ENCODE measurements around the gene TRIAP1. TPM values are rescaled to one million over a fixed set of nuclear protein-coding genes. Genes with fewer than 3 reads are reported as not detected.

The TRIAP1 gene
- total RNA-seq, 1 experiment from 2014 or later: 26.1 TPM

GRCh38 chr12:120472521-120472920 is 26.3 kb upstream of the TRIAP1 start:
- H3K79me2 ChIP-seq (ENCODE audit: low read length): peaks cover 19% of the 10 kb centered on the region
- H4K20me1 ChIP-seq (ENCODE audit: insufficient read depth, low read depth, low read length): peaks cover 15% of the 10 kb centered on the region

GRCh38 chr12:120470150-120470784 is 24.1 kb upstream of the TRIAP1 start:
- Histone ChIP-seq H3K27ac (ENCODE audit: low read length) (no peak overlapping the region), H3K9me3 (ENCODE audit: low read length) (no peaks in the 10 kb centered on the region), H3K27me3 (ENCODE audit: low read length) (no peaks in the 10 kb centered on the region), H3K36me3 (ENCODE audit: insufficient read depth, low read length) (peaks cover 21% of the 10 kb centered on the region), H3K4me3 (ENCODE audit: low read length) (peak overlapping the region; percentile 84), H3K4me1 (ENCODE audit: low read length) (peaks cover 31% of the 10 kb centered on the region), H4K20me1 (ENCODE audit: insufficient read depth, low read depth, low read length) (peaks cover 37% of the 10 kb centered on the region), H3K79me2 (ENCODE audit: low read length) (peaks cover 42% of the 10 kb centered on the region), H3K4me2 (ENCODE audit: low read depth, low read length, poor library complexity, severe bottlenecking) (peak overlapping the region; percentile 90), H3K9ac (ENCODE audit: low read length) (peak overlapping the region; percentile 53), H2AFZ (ENCODE audit: low read length) (peak overlapping the region; percentile 66; the same call in 1 of the 2 replicates), H3K9me2 (replicated peaks; ENCODE audit: insufficient read depth, low read length) (no peaks in the 10 kb centered on the region)
- no peak for DNase-seq

More at GRCh38 chr12:120472521-120472920, 26.3 kb upstream of the TRIAP1 start:
- Histone ChIP-seq H3K36me3 (ENCODE audit: insufficient read depth, low read length) (peaks cover 3% of the 10 kb centered on the region), H3K4me2 (ENCODE audit: low read depth, low read length, poor library complexity, severe bottlenecking) (no peak overlapping the region), H3K27me3 (ENCODE audit: low read length) (no peaks in the 10 kb centered on the region), H3K4me1 (ENCODE audit: low read length) (peaks cover 16% of the 10 kb centered on the region), H3K9me3 (ENCODE audit: low read length) (no peaks in the 10 kb centered on the region), H3K9me2 (replicated peaks; ENCODE audit: insufficient read depth, low read length) (no peaks in the 10 kb centered on the region), H3K9ac (ENCODE audit: low read length) (no peak overlapping the region), H2AFZ (ENCODE audit: low read length) (no peak overlapping the region), H3K4me3 (ENCODE audit: low read length) (no peak overlapping the region), H3K27ac (ENCODE audit: low read length) (no peak overlapping the region)
- no peak for DNase-seq

- peaks cover 41% of the 10 kb centered on the region for H4K20me1 ChIP-seq (ENCODE audit: insufficient read depth, low read depth, low read length)
- peak within 1 kb of the TSS; percentile 84 for H3K4me3 ChIP-seq (ENCODE audit: low read length)
- peak within 1 kb of the TSS; percentile 90 for H3K4me2 ChIP-seq (ENCODE audit: low read depth, low read length, poor library complexity, severe bottlenecking)
- H3K79me2 ChIP-seq (ENCODE audit: low read length): peaks cover 48% of the 10 kb centered on the region
- H3K9me2 ChIP-seq (replicated peaks; ENCODE audit: insufficient read depth, low read length): no peaks in the 10 kb centered on the region
- H3K36me3 ChIP-seq (ENCODE audit: insufficient read depth, low read length): peaks cover 28% of the 10 kb centered on the region
- peak within 1 kb of the TSS; percentile 78 for H3K27ac ChIP-seq (ENCODE audit: low read length)
- H2AFZ ChIP-seq (ENCODE audit: low read length): peak within 1 kb of the TSS; percentile 66; the same call in 1 of the 2 replicates
- no peaks in the 10 kb centered on the region for H3K27me3 ChIP-seq (ENCODE audit: low read length)
- peaks cover 31% of the 10 kb centered on the region for H3K4me1 ChIP-seq (ENCODE audit: low read length)
- no peaks in the 10 kb centered on the region for H3K9me3 ChIP-seq (ENCODE audit: low read length)
- DNase-seq: peak; percentile 99
- peak within 1 kb of the TSS; percentile 98 for H3K9ac ChIP-seq (ENCODE audit: low read length)
Observed at GRCh38 chr12:120469450-120470149, 23.4 kb upstream of the TRIAP1 start, which contains the start of gene SRSF9. Gene SRSF9 (minus strand): TSS chr12:120469748. CDS start chr12:120469609, 139 bp downstream.

- H3K9me2 ChIP-seq (replicated peaks; ENCODE audit: insufficient read depth, low read length): no peaks in the 10 kb centered on the region
- peak overlapping the region; percentile 90 for H3K4me2 ChIP-seq (ENCODE audit: low read depth, low read length, poor library complexity, severe bottlenecking)
- peaks cover 31% of the 10 kb centered on the region for H3K4me1 ChIP-seq (ENCODE audit: low read length)
- peaks cover 34% of the 10 kb centered on the region for H3K36me3 ChIP-seq (ENCODE audit: insufficient read depth, low read length)
- H3K4me3 ChIP-seq (ENCODE audit: low read length): peak overlapping the region; percentile 84
- H4K20me1 ChIP-seq (ENCODE audit: insufficient read depth, low read depth, low read length): peaks cover 42% of the 10 kb centered on the region
- H3K9me3 ChIP-seq (ENCODE audit: low read length): no peaks in the 10 kb centered on the region
- peak overlapping the region; percentile 98 for H3K9ac ChIP-seq (ENCODE audit: low read length)
- H3K79me2 ChIP-seq (ENCODE audit: low read length): peaks cover 54% of the 10 kb centered on the region
- DNase-seq: peak; percentile 76
- H3K27ac ChIP-seq (ENCODE audit: low read length): peak overlapping the region; percentile 78
- H3K27me3 ChIP-seq (ENCODE audit: low read length): no peaks in the 10 kb centered on the region
- H2AFZ ChIP-seq (ENCODE audit: low read length): no peak overlapping the region
Observed at GRCh38 chr12:120468821-120469449, 22.8 kb upstream of the TRIAP1 start.

- Histone ChIP-seq H3K27ac (ENCODE audit: low read length) (peak overlapping the region; percentile 78), H2AFZ (ENCODE audit: low read length) (no peak overlapping the region), H3K9me3 (ENCODE audit: low read length) (no peaks in the 10 kb centered on the region), H3K9ac (ENCODE audit: low read length) (peak overlapping the region; percentile 98), H4K20me1 (ENCODE audit: insufficient read depth, low read depth, low read length) (peaks cover 42% of the 10 kb centered on the region), H3K4me3 (ENCODE audit: low read length) (peak overlapping the region; percentile 84), H3K27me3 (ENCODE audit: low read length) (no peaks in the 10 kb centered on the region), H3K9me2 (replicated peaks; ENCODE audit: insufficient read depth, low read length) (no peaks in the 10 kb centered on the region), H3K4me2 (ENCODE audit: low read depth, low read length, poor library complexity, severe bottlenecking) (peak overlapping the region; percentile 90), H3K36me3 (ENCODE audit: insufficient read depth, low read length) (peaks cover 40% of the 10 kb centered on the region), H3K4me1 (ENCODE audit: low read length) (peaks cover 31% of the 10 kb centered on the region), H3K79me2 (ENCODE audit: low read length) (peaks cover 59% of the 10 kb centered on the region)
- DNase-seq: peak; percentile 75
Observed at GRCh38 chr12:120468325-120468820, 22.2 kb upstream of the TRIAP1 start.

GRCh38 chr12:120467439-120467838 is 21.3 kb upstream of the TRIAP1 start:
- Histone ChIP-seq H3K27ac (ENCODE audit: low read length) (no peak overlapping the region), H2AFZ (ENCODE audit: low read length) (no peak overlapping the region), H3K4me3 (ENCODE audit: low read length) (no peak overlapping the region), H3K36me3 (ENCODE audit: insufficient read depth, low read length) (peaks cover 47% of the 10 kb centered on the region), H3K27me3 (ENCODE audit: low read length) (no peaks in the 10 kb centered on the region), H3K9me3 (ENCODE audit: low read length) (no peaks in the 10 kb centered on the region), H3K9me2 (replicated peaks; ENCODE audit: insufficient read depth, low read length) (no peaks in the 10 kb centered on the region), H3K9ac (ENCODE audit: low read length) (no peak overlapping the region), H3K79me2 (ENCODE audit: low read length) (peaks cover 63% of the 10 kb centered on the region), H3K4me2 (ENCODE audit: low read depth, low read length, poor library complexity, severe bottlenecking) (no peak overlapping the region), H3K4me1 (ENCODE audit: low read length) (peaks cover 31% of the 10 kb centered on the region), H4K20me1 (ENCODE audit: insufficient read depth, low read depth, low read length) (peaks cover 46% of the 10 kb centered on the region)
- no peak for DNase-seq

GRCh38 chr12:120466560-120467315 is 20.6 kb upstream of the TRIAP1 start:
- Histone ChIP-seq H3K9ac (ENCODE audit: low read length) (peak overlapping the region; percentile 18; the same call in 1 of the 2 replicates), H3K9me2 (replicated peaks; ENCODE audit: insufficient read depth, low read length) (no peaks in the 10 kb centered on the region), H3K27ac (ENCODE audit: low read length) (no peak overlapping the region), H3K79me2 (ENCODE audit: low read length) (peaks cover 65% of the 10 kb centered on the region), H2AFZ (ENCODE audit: low read length) (no peak overlapping the region), H3K4me3 (ENCODE audit: low read length) (no peak overlapping the region), H3K4me2 (ENCODE audit: low read depth, low read length, poor library complexity, severe bottlenecking) (no peak overlapping the region), H4K20me1 (ENCODE audit: insufficient read depth, low read depth, low read length) (peaks cover 48% of the 10 kb centered on the region), H3K36me3 (ENCODE audit: insufficient read depth, low read length) (peaks cover 53% of the 10 kb centered on the region), H3K9me3 (ENCODE audit: low read length) (no peaks in the 10 kb centered on the region), H3K27me3 (ENCODE audit: low read length) (no peaks in the 10 kb centered on the region), H3K4me1 (ENCODE audit: low read length) (peaks cover 31% of the 10 kb centered on the region)
- DNase-seq: peak; percentile 83

Measured in Karpas-422 (cell line).